Endodermal cell (in vitro differentiated cells): Measurements from ENCODE around the gene HMGB1. TPM values are rescaled to one million over a fixed set of nuclear protein-coding genes. Genes with fewer than 3 reads are reported as not detected.
"Not testable (repeated sequence)": the region's sequence is repeated elsewhere in the genome, so short reads cannot be mapped to it uniquely, and the experiment has no call there.

ENCODE experiments used
- DNase-seq: peaks from one replicate; pipeline ENCODE4 v3.0.0-alpha.2; 2017
- H3K27ac ChIP-seq: 2 replicates; pipeline ENCODE4 v1.5.1; 2013; ENCODE audit warnings: mild to moderate bottlenecking, low read depth, low read length, moderate library complexity
- H3K27me3 ChIP-seq: 2 replicates; pipeline ENCODE4 v1.6.1; 2013; ENCODE audit warnings: mild to moderate bottlenecking, low read length, moderate library complexity; ENCODE audit not compliant: insufficient read depth, control insufficient read depth, poor library complexity, severe bottlenecking
- H3K36me3 ChIP-seq: 2 replicates; pipeline ENCODE4 v1.7.0; 2013; ENCODE audit warnings: mild to moderate bottlenecking, low read length, moderate library complexity; ENCODE audit not compliant: control insufficient read depth, insufficient read depth
- H3K4me1 ChIP-seq: one replicate; pipeline ENCODE4 v1.7.0; 2013; ENCODE audit warnings: low read length; ENCODE audit not compliant: control insufficient read depth, insufficient read depth
- H3K4me3 ChIP-seq: 2 replicates; pipeline ENCODE4 v1.5.1; 2013; ENCODE audit warnings: mild to moderate bottlenecking, low read length, moderate library complexity
- H3K9ac ChIP-seq: 2 replicates; pipeline ENCODE4 v1.6.1; 2013; ENCODE audit warnings: mild to moderate bottlenecking, low read length, moderate library complexity; ENCODE audit not compliant: poor library complexity, severe bottlenecking; ENCODE audit errors: extremely low read depth
- H3K9me3 ChIP-seq: 2 replicates; pipeline ENCODE4 v1.6.1; 2013; ENCODE audit warnings: mild to moderate bottlenecking, low read length, moderate library complexity; ENCODE audit not compliant: control insufficient read depth
- H3K27ac Mint-ChIP-seq: 2 replicates; pipeline ENCODE4 v1.8.0; 2020; ENCODE audit warnings: mixed read lengths
- H3K27me3 Mint-ChIP-seq: 2 replicates; pipeline ENCODE4 v1.8.0; 2021; ENCODE audit warnings: mild to moderate bottlenecking, mixed read lengths; ENCODE audit not compliant: insufficient read depth
- H3K36me3 Mint-ChIP-seq: 2 replicates; pipeline ENCODE4 v1.8.0; 2020; ENCODE audit warnings: low read depth, mixed read lengths
- H3K4me1 Mint-ChIP-seq: 2 replicates; pipeline ENCODE4 v1.8.0; 2020; ENCODE audit warnings: mixed read lengths
- H3K4me3 Mint-ChIP-seq: 2 replicates; pipeline ENCODE4 v1.8.0; 2020; ENCODE audit warnings: mild to moderate bottlenecking, moderate library complexity, mixed read lengths
- H3K9me3 Mint-ChIP-seq: 2 replicates; pipeline ENCODE4 v1.8.0; 2020; ENCODE audit warnings: mild to moderate bottlenecking, mixed read lengths
- CTCF ChIP-seq: fragments of 200-600 bp; sonication (generic); conservative IDR thresholded peaks from 2 replicates; pipeline ENCODE4 v1.5.0; 2021; ENCODE audit warnings: antibody characterized with exemption, mild to moderate bottlenecking
- whole genome bisulfite sequencing, 2 experiments: methylation state at CpG; one replicate each; pipeline versions ENCODE4 v1.1.5 to v1.1.7; 2013; ENCODE audit warnings: missing lambda C conversion rate in 2 of 2, mixed read lengths in 1 of 2; ENCODE audit not compliant: insufficient coverage in 1 of 2, insufficient read length in 1 of 2; 5-methylcytosine and 5-hydroxymethylcytosine counted together
- total RNA-seq, 2 donors: library from RNA; stranded (reverse); fragmentation: NEBNext Ultra II Directional in 1 of 2; extraction: Animal tissue kit (Norgen Biotek cat#: 25700) in 1 of 2; gene quantifications; 2 replicates in 1 of 2; 3 replicates in 1 of 2; pipeline ENCODE4 v1.2.1, GENCODE V29; 2021

The HMGB1 gene
- total RNA-seq, 2 donors from 2014 or later = 545 to 557 TPM

DNA sequence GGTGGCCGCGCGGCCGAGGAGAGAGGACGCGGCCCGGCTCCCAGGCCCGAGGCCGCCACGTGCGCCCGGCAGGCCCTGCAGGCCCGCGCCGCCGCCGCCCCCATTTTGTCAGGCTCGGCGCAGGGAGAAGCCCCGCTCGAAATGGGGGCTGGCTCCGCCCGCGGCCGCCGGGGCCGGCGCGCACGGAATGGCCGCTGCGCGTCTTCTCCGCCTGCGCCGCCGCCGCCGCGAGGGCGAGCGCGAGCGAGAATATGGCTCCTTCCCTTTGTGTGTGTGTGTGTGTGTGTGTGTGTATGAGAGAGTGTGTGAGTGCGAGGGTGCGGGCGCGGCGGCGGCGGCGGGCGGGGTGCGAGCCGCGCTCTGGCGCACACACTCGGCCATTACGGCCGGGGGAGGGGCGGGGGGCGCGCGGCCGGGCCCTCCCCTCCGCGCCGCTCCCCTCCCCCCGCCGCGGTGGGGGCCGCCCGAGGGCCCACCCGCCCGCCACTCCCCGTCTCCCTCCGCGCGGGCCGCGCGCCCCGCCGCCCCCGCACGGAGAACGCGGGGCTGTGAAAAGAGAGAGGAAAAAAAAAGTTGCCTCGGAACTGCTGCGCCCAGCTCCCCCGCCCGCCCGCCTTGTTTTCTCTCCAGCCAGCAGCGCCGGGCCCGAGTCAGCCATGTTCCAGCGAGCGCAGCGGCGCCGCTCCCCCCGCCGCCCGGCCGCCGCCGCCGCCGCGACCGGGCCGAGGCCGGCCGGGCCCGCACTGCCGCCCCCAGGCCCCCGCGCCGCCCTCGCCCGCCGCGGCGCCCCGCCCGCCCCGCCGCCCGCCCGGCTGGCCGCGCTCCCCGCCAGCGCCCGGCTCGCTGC is 1.0 kb downstream of the HMGB1 start:
- no peaks in the 10 kb centered on the region for H3K27me3 Mint-ChIP-seq
- no peaks in the 10 kb centered on the region for H3K27me3 ChIP-seq
- no peaks in the 10 kb centered on the region for H3K9me3 Mint-ChIP-seq
- H3K36me3 Mint-ChIP-seq = peaks cover 25% of the 10 kb centered on the region
- peak overlapping the region; percentile 93 for H3K4me3 ChIP-seq
- 0% methylated on average over 115 of the region's 136 CpGs; no CpG with 5 or more reads in 1 of the 2 experiments for WGBS, 2 experiments
- H3K27ac ChIP-seq = peak overlapping the region; percentile 94
- H3K4me1 ChIP-seq = no peaks in the 10 kb centered on the region
- peak overlapping the region; percentile 89 for H3K9ac ChIP-seq
- H3K9me3 ChIP-seq = no peaks in the 10 kb centered on the region
- DNase-seq = peak; percentile 82
- peaks cover 26% of the 10 kb centered on the region for H3K36me3 ChIP-seq
- no peak for TF ChIP-seq CTCF
- H3K27ac Mint-ChIP-seq = peak overlapping the region; percentile 97
- H3K4me1 Mint-ChIP-seq = peaks cover 19% of the 10 kb centered on the region
- peak overlapping the region; percentile 89 for H3K4me3 Mint-ChIP-seq

DNA sequence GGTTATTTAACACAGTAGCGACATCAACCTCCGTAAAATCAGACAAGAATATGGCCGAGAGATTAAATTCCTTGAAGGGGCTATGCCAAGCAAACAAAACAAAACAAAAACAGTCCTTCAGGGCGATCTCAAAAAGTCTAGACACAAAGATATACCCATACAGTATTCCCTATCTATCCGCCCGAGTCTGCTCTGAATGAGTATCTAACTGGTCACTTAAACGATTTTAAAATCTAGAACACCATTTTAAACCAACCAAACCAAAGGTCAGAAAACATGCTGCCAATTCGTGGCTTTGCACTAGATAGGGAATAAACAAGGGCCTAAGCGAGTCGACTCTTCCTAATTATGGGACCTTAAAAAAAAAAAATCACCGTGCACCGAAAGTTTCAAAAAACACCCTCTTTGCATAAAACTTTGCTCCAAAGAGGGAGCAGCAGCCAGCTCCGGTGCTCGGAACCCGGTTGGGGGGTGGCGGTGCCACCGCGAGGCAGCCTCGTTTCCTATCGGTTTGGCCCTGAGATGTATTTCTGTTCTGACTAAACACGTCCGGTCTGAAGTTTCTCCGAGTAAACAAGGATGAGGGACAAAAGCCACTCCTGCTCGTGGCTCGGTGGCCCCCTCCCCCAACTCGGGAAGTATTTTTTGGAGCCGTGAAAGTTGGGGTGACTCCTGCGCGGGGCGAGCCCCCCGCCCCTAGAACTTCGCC is 1.8 kb downstream of the HMGB1 start:
- H3K36me3 ChIP-seq = peaks cover 34% of the 10 kb centered on the region
- H3K9ac ChIP-seq = peak overlapping the region; percentile 89
- Mint-ChIP-seq H3K36me3 (peaks cover 30% of the 10 kb centered on the region), H3K4me3 (peak overlapping the region; percentile 89), H3K27ac (peak overlapping the region; percentile 97), H3K9me3 (no peaks in the 10 kb centered on the region), H3K4me1 (peaks cover 19% of the 10 kb centered on the region), H3K27me3 (no peaks in the 10 kb centered on the region)
- H3K4me1 ChIP-seq = no peaks in the 10 kb centered on the region
- peak; percentile 65 for DNase-seq
- H3K27me3 ChIP-seq = no peaks in the 10 kb centered on the region
- H3K27ac ChIP-seq = peak overlapping the region; percentile 94
- peak overlapping the region; percentile 93 for H3K4me3 ChIP-seq
- TF ChIP-seq CTCF = no peak
- WGBS, 2 experiments = 3 to 11% methylated on average over 18 to 32 of the region's 32 CpGs
- H3K9me3 ChIP-seq = no peaks in the 10 kb centered on the region

DNA sequence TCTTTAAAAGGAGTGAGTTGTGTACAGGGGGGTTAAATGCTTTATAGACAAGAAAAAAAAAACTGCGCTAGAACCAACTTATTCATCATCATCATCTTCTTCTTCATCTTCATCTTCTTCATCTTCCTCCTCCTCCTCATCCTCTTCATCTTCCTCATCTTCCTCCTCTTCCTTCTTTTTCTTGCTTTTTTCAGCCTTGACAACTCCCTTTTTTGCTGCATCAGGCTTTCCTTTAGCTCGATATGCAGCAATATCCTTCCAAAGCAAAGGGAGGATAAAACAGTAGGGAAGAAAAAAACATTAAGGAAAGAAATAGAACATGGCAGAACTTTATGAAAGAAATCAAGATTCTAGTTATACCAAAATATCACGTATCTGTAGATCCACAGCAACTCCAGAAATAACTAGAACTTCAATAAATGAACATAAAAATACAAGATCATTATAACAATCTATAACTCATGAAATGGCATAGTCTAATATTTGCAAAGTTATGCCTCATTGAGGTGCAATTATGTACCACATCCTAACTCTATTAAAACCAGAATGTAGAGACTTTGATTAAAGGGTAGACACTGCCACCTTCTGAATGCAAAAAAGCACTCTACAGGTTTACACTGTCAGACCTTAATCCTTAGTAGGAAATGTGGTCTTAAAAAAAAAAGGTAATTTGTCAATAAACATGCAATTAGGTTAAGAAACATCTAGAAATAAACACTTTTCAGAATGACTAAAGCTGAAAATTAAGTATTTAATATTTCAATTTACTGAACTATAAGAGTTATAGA is 4.3 kb downstream of the HMGB1 start:
- not testable (repeated sequence) for H3K9ac ChIP-seq, DNase-seq, H3K4me3 Mint-ChIP-seq, H3K9me3 Mint-ChIP-seq, H3K27ac Mint-ChIP-seq, H3K27ac ChIP-seq, H3K9me3 ChIP-seq, H3K4me1 ChIP-seq, H3K4me3 ChIP-seq, H3K27me3 ChIP-seq, H3K27me3 Mint-ChIP-seq
- WGBS, 2 experiments = 91 to 93% methylated on average over 2 of the region's 3 CpGs
- peaks cover 12% of the 10 kb centered on the region for H3K4me1 Mint-ChIP-seq
- peaks cover 33% of the 10 kb centered on the region for H3K36me3 Mint-ChIP-seq
- peaks cover 40% of the 10 kb centered on the region for H3K36me3 ChIP-seq
- TF ChIP-seq CTCF = peak; percentile 60
